Suprapubic skin (tissue), 4 donors: ENCODE results near the gene STRIT1. TPM values are rescaled to one million over a fixed set of nuclear protein-coding genes. Genes with fewer than 3 reads are reported as not detected.

Source experiments
- DNase-seq, 2 donors: peaks; one replicate each; pipeline ENCODE4 v3.0.0-alpha.2; 2019; ENCODE audit warnings: low spot score in 2 of 2
- H3K27ac ChIP-seq: fragments of 200-600 bp; sonication (generic); one replicate; pipeline ENCODE4 v1.5.1; 2019
- H3K27me3 ChIP-seq: fragments of 200-600 bp; sonication (generic); one replicate; pipeline ENCODE4 v1.5.1; 2019
- H3K36me3 ChIP-seq: fragments of 200-600 bp; sonication (generic); one replicate; pipeline ENCODE4 v1.5.1; 2019
- H3K4me1 ChIP-seq: fragments of 200-600 bp; sonication (generic); one replicate; pipeline ENCODE4 v1.5.1; 2019
- H3K4me3 ChIP-seq: fragments of 200-600 bp; sonication (generic); one replicate; pipeline ENCODE4 v1.5.1; 2019; ENCODE audit warnings: mild to moderate bottlenecking
- H3K9me3 ChIP-seq: fragments of 200-600 bp; sonication (generic); one replicate; pipeline ENCODE4 v1.5.1; 2019
- CTCF ChIP-seq, 2 donors: fragments of 200-600 bp in 1 of 2; fragments of 450-650 bp in 1 of 2; sonication (generic) in 1 of 2; IDR thresholded peaks; one replicate each; pipeline ENCODE4 v1.5.1; 2016 to 2019; ENCODE audit warnings: antibody characterized with exemption in 2 of 2, mild to moderate bottlenecking in 1 of 2, moderate library complexity in 1 of 2
- EP300 ChIP-seq: sonication (generic); formaldehyde crosslinking; IDR thresholded peaks from one replicate; pipeline ENCODE4 v1.6.1; 2017; ENCODE audit warnings: antibody characterized with exemption
- POLR2A ChIP-seq, 2 donors: fragments of 450-650 bp; IDR thresholded peaks; one replicate each; pipeline ENCODE4 v1.6.1; 2017; ENCODE audit warnings: antibody characterized with exemption in 2 of 2, mild to moderate bottlenecking in 2 of 2, moderate library complexity in 2 of 2
- POLR2AphosphoS5 ChIP-seq, 3 donors: sonication (generic); formaldehyde crosslinking; IDR thresholded peaks; one replicate each; pipeline ENCODE4 v1.6.1; 2017; ENCODE audit warnings: antibody characterized with exemption in 3 of 3
- WGBS: methylation state at CpG from one replicate; pipeline ENCODE4 v1.1.5; 2018; 5-methylcytosine and 5-hydroxymethylcytosine counted together
- total RNA-seq, 4 donors: library from RNA; depleted of rRNA; stranded (reverse); fragments of >200 nt; gene quantifications; one replicate each; pipeline ENCODE4 v1.1.0, GENCODE V29; 2016

STRIT1 gene
- total RNA-seq, 4 donors from 2014 or later: not detected

GRCh38 chr3:155334215-155334913, 40.9 kb upstream of the STRIT1 start:
- TF ChIP-seq POLR2A (IDR thresholded peaks at IDR 0.05) (no peak), CTCF (IDR thresholded peaks at IDR 0.05) (no peak)
- H3K27ac ChIP-seq: no peak overlapping the region
- H3K4me3 ChIP-seq: no peak overlapping the region
- H3K27me3 ChIP-seq: no peaks in the 10 kb centered on the region
- 67% methylated on average over 3 of the region's 3 CpGs for WGBS
- no peaks in the 10 kb centered on the region for H3K36me3 ChIP-seq
- H3K4me1 ChIP-seq: no peaks in the 10 kb centered on the region
- DNase-seq: no peak
- no peaks in the 10 kb centered on the region for H3K9me3 ChIP-seq

GRCh38 chr3:155332716-155333115, 39.2 kb upstream of the STRIT1 start:
- no peak for DNase-seq
- Histone ChIP-seq H3K36me3 (no peaks in the 10 kb centered on the region), H3K27me3 (no peaks in the 10 kb centered on the region), H3K4me3 (no peak overlapping the region), H3K9me3 (no peaks in the 10 kb centered on the region), H3K27ac (no peak overlapping the region), H3K4me1 (no peaks in the 10 kb centered on the region)
- no peak for TF ChIP-seq EP300
- TF ChIP-seq POLR2A (IDR thresholded peaks at IDR 0.05): no peak
- no peak for TF ChIP-seq POLR2AphosphoS5 (IDR thresholded peaks at IDR 0.05)
- no peak for TF ChIP-seq CTCF (IDR thresholded peaks at IDR 0.05)
- 59% methylated on average over 4 of the region's 4 CpGs for WGBS

DNA sequence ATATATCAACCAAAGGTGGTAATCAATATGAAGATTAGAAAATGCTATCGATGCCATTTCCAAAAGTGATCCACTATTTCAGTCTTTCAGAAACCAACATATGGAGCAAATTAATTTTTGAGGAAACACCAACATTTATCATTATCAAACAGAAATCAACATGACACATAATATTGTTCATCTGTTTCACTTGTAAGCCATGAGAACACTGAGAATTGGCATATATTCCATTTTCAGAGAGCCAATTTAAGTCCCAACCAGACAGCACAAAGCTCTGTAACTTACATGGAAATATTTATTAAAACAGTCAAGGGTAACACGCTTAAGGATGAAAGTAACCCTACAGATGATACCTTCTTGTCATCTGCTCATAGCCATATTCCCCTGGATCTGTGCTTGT, 37.6 kb upstream of the STRIT1 start:
- Histone ChIP-seq H3K4me3 (no peak overlapping the region), H3K9me3 (no peaks in the 10 kb centered on the region), H3K36me3 (no peaks in the 10 kb centered on the region), H3K27ac (no peak overlapping the region), H3K4me1 (no peaks in the 10 kb centered on the region), H3K27me3 (no peaks in the 10 kb centered on the region)
- DNase-seq: no peak
- WGBS: 66% methylated on average over 2 of the region's 2 CpGs
- TF ChIP-seq POLR2A (IDR thresholded peaks at IDR 0.05) (no peak), CTCF (IDR thresholded peaks at IDR 0.05) (no peak), EP300 (no peak), POLR2AphosphoS5 (IDR thresholded peaks at IDR 0.05) (no peak)

DNA sequence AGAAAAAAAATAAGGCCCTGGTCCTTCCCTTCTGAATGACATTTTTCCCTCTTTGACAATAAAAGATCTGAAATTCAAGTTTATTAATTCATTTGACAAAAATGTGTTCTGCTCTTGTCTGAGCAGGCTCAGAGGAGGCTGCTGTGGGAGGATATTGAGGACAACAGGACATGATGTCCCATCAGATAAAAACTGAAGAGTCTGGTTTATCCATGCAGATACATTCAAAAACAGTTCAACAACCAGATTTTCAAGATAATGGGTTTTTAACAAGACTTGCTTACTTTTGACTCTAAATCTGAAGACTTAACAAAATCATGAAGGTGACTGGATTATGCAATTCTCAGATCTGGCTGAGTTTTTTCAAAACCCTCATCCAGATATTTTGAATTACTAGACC, 36.9 kb upstream of the STRIT1 start:
- Histone ChIP-seq H3K4me1 (no peaks in the 10 kb centered on the region), H3K36me3 (no peaks in the 10 kb centered on the region), H3K9me3 (no peaks in the 10 kb centered on the region), H3K27ac (no peak overlapping the region), H3K4me3 (no peak overlapping the region), H3K27me3 (no peaks in the 10 kb centered on the region)
- DNase-seq: no peak
- TF ChIP-seq EP300 (no peak), CTCF (IDR thresholded peaks at IDR 0.05) (no peak)

DNA sequence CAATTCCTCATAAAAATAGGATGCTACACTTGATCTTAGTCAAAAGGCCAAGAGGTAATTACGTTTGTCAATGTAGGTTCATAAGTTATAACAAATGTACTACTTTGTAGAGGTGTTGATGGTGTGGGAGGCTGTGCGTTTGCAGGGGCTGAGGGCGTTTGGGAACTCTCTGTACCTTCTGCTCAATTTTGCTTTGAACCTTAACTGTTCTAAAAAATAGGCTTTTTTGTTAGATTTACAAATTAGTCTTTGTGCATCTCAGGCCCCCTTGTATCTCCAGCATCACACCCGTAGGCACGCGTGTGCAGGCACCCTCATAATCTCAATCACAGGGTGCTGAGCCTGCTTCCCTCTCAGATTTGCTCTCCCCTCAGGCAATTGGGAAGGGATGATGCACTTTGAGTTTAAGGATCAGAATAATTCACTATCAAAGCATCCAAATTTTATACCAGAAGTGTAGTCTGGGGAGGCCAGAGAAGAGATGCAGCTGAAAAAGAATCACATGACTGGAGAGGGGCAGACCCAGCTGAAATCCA, 36.1 kb upstream of the STRIT1 start:
- no peaks in the 10 kb centered on the region for H3K4me1 ChIP-seq
- H3K4me3 ChIP-seq: no peak overlapping the region
- WGBS: 94% methylated on average over 6 of the region's 6 CpGs
- H3K27me3 ChIP-seq: no peaks in the 10 kb centered on the region
- TF ChIP-seq POLR2AphosphoS5 (IDR thresholded peaks at IDR 0.05) (no peak), EP300 (no peak), POLR2A (IDR thresholded peaks at IDR 0.05) (no peak), CTCF (IDR thresholded peaks at IDR 0.05) (no peak)
- no peaks in the 10 kb centered on the region for H3K9me3 ChIP-seq
- H3K27ac ChIP-seq: no peak overlapping the region
- H3K36me3 ChIP-seq: no peaks in the 10 kb centered on the region
- no peak for DNase-seq
